ENCODE results near the gene PREX1. TPM values are rescaled to one million over a fixed set of nuclear protein-coding genes. Genes with fewer than 3 reads are reported as not detected.

PREX1 gene
- total RNA-seq, 1 donor from 2014 or later, result 248 TPM

- H3K4me1 Mint-ChIP-seq (ENCODE audit: unreplicated experiment), result peaks cover 7% of the 10 kb centered on the region
- DNase-seq (ENCODE audit: low spot score), result no peak
- H3K9me3 Mint-ChIP-seq (ENCODE audit: unreplicated experiment), result no peaks in the 10 kb centered on the region
- no peak for TF ChIP-seq CTCF (IDR thresholded peaks at IDR 0.05; ENCODE audit: unreplicated experiment)
- no peak overlapping the region for H3K27ac Mint-ChIP-seq (ENCODE audit: unreplicated experiment)
- H3K27me3 Mint-ChIP-seq (ENCODE audit: unreplicated experiment), result peaks cover 8% of the 10 kb centered on the region
- H3K4me3 Mint-ChIP-seq (ENCODE audit: unreplicated experiment), result no peak overlapping the region
- H3K36me3 Mint-ChIP-seq (ENCODE audit: low read depth, unreplicated experiment), result no peaks in the 10 kb centered on the region
These were observed 23.1 kb upstream of the PREX1 start for GRCh38 chr20:48850977-48851299.

GRCh38 chr20:48850257-48850976 lies 22.6 kb upstream of the PREX1 start:
- no peak overlapping the region for H3K4me3 Mint-ChIP-seq (ENCODE audit: unreplicated experiment)
- no peaks in the 10 kb centered on the region for H3K9me3 Mint-ChIP-seq (ENCODE audit: unreplicated experiment)
- H3K27ac Mint-ChIP-seq (ENCODE audit: unreplicated experiment), result no peak overlapping the region
- H3K4me1 Mint-ChIP-seq (ENCODE audit: unreplicated experiment), result peaks cover 7% of the 10 kb centered on the region
- H3K27me3 Mint-ChIP-seq (ENCODE audit: unreplicated experiment), result peaks cover 7% of the 10 kb centered on the region
- no peak for DNase-seq (ENCODE audit: low spot score)
- TF ChIP-seq CTCF (IDR thresholded peaks at IDR 0.05; ENCODE audit: unreplicated experiment), result no peak
- H3K36me3 Mint-ChIP-seq (ENCODE audit: low read depth, unreplicated experiment), result no peaks in the 10 kb centered on the region

- Mint-ChIP-seq H3K4me3 (ENCODE audit: unreplicated experiment) (no peak overlapping the region), H3K27me3 (ENCODE audit: unreplicated experiment) (peaks cover 3% of the 10 kb centered on the region), H3K4me1 (ENCODE audit: unreplicated experiment) (peaks cover 7% of the 10 kb centered on the region), H3K9me3 (ENCODE audit: unreplicated experiment) (no peaks in the 10 kb centered on the region), H3K36me3 (ENCODE audit: low read depth, unreplicated experiment) (no peaks in the 10 kb centered on the region), H3K27ac (ENCODE audit: unreplicated experiment) (no peak overlapping the region)
- no peak for DNase-seq (ENCODE audit: low spot score)
- TF ChIP-seq CTCF (IDR thresholded peaks at IDR 0.05; ENCODE audit: unreplicated experiment), result no peak
These were observed 22.0 kb upstream of the PREX1 start for GRCh38 chr20:48849779-48850178.

GRCh38 chr20:48849299-48849698 lies 21.5 kb upstream of the PREX1 start:
- H3K27ac Mint-ChIP-seq (ENCODE audit: unreplicated experiment), result no peak overlapping the region
- no peak overlapping the region for H3K4me3 Mint-ChIP-seq (ENCODE audit: unreplicated experiment)
- no peaks in the 10 kb centered on the region for H3K9me3 Mint-ChIP-seq (ENCODE audit: unreplicated experiment)
- DNase-seq (ENCODE audit: low spot score), result no peak
- peaks cover 3% of the 10 kb centered on the region for H3K27me3 Mint-ChIP-seq (ENCODE audit: unreplicated experiment)
- no peak for TF ChIP-seq CTCF (IDR thresholded peaks at IDR 0.05; ENCODE audit: unreplicated experiment)
- peaks cover 7% of the 10 kb centered on the region for H3K4me1 Mint-ChIP-seq (ENCODE audit: unreplicated experiment)
- H3K36me3 Mint-ChIP-seq (ENCODE audit: low read depth, unreplicated experiment), result no peaks in the 10 kb centered on the region

GRCh38 chr20:48847498-48848205 lies 19.9 kb upstream of the PREX1 start:
- Mint-ChIP-seq H3K36me3 (ENCODE audit: low read depth, unreplicated experiment) (no peaks in the 10 kb centered on the region), H3K9me3 (ENCODE audit: unreplicated experiment) (no peaks in the 10 kb centered on the region), H3K4me3 (ENCODE audit: unreplicated experiment) (no peak overlapping the region), H3K27ac (ENCODE audit: unreplicated experiment) (no peak overlapping the region), H3K27me3 (ENCODE audit: unreplicated experiment) (no peaks in the 10 kb centered on the region), H3K4me1 (ENCODE audit: unreplicated experiment) (peaks cover 7% of the 10 kb centered on the region)
- no peak for TF ChIP-seq CTCF (IDR thresholded peaks at IDR 0.05; ENCODE audit: unreplicated experiment)
- DNase-seq (ENCODE audit: low spot score), result no peak
